HG03432 (cell line): Measurements from ENCODE around the gene RTN4RL2.

Experiments
- ATAC-seq: cut with Tn5 transposase; IDR thresholded peaks from one replicate; pipeline ENCODE4 v1.9.1; 2021; ENCODE audit warnings: mild to moderate bottlenecking, moderate library complexity; ENCODE audit not compliant: unreplicated experiment

The RTN4RL2 gene

GRCh38 chr11:57497303-57498247, 37.2 kb downstream of the RTN4RL2 start:
- ATAC-seq = no peak

- no peak for ATAC-seq
Observed at GRCh38 chr11:57498540-57498939, 38.2 kb downstream of the RTN4RL2 start.

DNA sequence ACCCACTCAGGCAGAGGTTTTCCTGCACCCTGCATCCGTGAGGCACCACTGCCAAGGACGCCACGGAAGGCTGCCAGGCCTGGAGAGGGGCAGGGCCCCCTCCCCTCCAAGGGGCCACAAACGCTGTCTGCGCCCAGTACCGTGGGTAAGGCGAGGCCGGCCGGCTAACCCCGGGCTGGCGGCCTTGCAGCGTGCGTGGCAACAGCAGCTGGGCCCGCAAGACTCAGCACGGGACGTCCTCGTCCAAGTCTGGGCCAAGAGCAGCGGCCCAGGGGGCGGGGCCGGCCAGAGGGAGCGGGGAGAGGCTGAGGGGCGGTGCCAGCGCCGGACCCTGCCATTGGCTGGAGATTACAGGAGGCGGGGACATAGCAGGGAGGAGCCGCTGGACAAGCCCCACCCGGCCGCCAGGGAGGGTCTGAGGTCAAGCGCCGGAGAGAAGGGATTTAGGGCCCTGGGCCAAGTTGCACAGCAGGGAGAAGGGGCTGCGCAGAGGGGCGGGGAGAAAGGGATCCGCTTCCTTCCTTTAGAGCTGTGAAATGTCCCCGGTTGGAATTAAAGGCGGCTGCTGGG, 39.2 kb downstream of the RTN4RL2 start:
- peak; percentile 100 for ATAC-seq

- no peak for ATAC-seq
Observed at GRCh38 chr11:57499983-57500461, 39.7 kb downstream of the RTN4RL2 start.

DNA sequence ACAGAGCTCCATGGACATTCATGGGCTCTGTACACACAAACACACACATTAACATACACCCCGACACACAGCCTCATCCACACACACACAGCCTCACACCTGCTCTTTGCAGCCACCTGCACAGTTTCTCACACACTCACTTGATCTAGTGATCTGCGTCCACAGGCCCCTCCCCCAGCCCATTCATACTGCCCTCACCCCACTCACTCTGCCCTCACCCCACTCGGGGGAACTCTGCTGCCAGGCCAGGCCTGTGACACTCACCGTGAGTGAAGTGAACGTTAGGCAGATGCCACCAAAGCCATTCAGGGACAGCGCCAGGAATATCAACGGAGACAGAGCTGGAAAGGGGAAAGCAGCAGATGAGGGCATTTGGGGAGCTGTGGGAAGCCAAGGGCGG, 40.2 kb downstream of the RTN4RL2 start:
- no peak for ATAC-seq

DNA sequence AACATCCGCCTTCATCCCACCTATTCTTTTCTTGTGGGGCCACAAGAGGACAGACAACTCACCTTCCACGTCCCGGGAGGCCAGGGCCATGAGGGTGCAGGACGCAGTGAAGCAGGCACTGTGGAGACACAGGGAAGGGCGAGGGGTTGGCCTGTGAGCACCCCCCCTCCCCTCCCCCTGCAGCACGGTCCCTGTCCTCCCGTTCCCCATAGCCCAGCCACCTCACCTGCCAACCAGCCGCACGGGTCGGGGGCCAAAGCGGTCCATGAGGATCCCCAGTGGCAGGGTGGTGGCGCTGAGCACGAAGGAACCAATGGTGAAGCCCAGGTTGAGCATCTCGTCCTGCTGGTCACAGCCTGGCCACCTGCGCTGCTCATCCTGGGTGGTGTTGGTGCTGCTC, 40.6 kb downstream of the RTN4RL2 start:
- ATAC-seq = no peak

DNA sequence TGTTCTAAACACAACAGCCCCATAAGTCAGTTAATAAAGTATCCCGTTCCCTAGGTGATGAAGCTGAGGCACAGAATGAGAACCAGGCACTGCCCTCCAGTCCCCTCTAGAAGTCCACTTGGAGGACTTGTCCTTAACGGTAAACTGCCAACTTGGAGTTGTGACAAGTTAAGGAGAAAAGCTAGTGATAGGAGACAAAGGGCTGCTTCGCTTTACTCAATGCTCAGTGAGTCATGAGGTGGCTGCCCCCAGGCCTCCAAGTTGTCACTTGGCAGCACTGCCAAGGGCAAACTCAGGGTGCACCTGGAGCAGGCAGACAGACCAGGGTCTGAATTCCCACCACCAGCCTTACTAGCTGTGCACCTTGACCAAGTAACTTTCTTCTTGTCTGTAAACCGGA, 41.6 kb downstream of the RTN4RL2 start:
- no peak for ATAC-seq

DNA sequence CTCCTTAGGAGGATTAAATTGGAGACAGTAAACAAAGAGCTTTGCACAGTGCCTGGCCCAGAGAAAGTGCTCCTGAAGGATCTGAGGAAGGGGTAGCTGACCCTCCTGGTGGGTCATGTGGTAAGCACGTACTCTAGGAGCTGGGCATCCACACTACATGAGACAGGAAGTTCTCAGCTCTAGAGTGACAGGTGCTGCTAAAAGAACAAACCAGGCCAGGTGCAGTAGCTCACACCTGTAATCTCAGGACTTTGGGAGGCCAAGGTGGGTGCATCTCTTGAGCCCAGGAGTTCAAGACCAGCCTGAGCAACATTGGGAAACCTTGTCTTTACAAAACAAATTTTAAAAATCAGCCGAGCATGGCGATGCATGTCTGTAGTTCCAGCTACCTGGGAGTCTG, 42.0 kb downstream of the RTN4RL2 start:
- ATAC-seq = no peak

- no peak for ATAC-seq
Observed at GRCh38 chr11:57502870-57503269, 42.5 kb downstream of the RTN4RL2 start.

GRCh38 chr11:57504511-57504910, 44.2 kb downstream of the RTN4RL2 start:
- no peak for ATAC-seq

DNA sequence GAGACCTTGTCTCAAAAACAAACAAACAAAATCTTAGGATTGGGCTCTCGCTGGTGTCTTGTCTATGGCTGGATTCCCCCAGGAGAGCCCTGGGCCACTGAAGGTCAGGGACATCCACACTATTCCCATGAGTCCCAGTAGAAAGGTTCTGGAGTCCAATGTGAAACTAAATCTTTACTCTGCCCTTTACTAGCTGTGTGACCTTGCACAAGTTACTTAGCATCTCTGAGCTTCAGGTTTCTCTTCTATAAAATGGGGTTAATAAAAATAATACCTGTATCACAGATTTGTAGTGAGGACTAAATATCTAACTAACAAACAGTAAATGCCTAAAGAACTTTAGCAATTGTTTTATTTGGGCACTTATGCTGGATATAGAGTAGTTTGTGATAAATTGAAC, 46.2 kb downstream of the RTN4RL2 start:
- ATAC-seq = no peak

DNA sequence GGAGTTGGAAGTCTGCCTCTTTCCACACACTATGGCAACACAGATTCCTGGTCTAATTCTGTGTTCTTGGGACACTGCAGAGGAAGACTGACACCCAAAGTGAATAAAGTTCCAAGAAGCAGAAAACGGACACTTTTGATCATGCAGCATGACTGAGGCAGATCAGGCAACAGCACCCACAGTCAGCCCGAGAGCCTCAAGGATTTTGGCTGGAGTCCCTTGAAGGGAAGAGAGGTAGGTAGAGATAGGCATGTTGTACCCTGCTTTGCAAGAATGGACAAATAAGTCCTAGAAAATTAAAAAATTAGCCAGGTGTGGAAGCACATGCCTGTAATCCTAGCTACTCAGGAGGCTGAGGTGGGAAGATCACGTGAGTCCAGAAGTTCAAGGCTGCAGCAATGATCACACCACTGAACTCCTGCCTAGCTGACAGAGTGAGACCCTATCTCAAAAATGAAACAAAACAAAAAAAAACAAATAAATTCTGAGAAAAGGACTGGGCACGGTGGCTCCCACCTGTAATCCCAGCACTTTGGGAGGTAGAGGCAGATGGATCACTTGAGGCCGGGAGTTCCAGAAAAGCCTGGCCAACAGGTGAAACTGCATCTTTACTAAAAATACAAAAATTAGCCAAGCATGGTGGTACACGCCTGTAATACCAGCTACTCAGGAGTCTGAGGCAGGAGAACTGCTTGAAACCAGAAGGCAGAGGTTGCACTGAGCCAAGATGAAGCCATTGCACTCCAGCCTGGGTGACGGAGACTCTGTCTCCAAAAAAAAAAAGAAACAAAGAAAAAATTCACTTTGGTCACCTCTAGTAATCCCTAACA, 48.2 kb downstream of the RTN4RL2 start:
- no peak for ATAC-seq

DNA sequence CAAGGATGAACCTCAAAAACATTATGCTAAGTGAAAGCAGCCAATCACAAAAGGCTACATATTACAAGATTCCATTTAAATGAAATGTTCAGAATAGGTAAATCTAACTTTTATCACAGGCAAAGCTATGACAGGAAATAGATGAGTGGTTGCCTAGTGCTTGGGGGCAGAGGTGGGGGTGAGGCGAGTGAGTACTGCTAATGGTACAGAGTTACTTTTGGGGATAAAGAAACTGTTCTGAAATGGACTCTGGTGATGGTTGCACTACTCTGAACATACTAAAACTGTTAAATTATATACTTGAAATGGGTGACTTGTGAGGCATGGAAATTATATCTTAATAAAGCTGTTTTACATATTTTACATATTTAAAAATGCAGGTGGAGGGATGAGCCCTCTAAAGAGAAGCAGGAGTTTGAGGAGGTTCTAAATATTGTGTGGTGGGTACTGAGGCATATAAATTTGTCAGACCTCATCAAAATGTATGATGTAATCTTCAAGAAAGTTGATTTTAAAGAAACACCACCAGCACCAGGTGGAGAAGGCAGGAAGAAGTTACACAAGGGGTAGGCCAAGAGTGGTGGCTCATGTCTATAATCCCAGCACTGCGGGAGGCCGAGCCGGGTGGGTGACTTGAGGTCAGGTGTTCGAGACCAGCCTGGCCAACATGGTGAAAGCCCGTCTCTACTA, 51.6 kb downstream of the RTN4RL2 start:
- no peak for ATAC-seq

GRCh38 chr11:57512646-57513451, 52.5 kb downstream of the RTN4RL2 start:
- ATAC-seq = no peak

DNA sequence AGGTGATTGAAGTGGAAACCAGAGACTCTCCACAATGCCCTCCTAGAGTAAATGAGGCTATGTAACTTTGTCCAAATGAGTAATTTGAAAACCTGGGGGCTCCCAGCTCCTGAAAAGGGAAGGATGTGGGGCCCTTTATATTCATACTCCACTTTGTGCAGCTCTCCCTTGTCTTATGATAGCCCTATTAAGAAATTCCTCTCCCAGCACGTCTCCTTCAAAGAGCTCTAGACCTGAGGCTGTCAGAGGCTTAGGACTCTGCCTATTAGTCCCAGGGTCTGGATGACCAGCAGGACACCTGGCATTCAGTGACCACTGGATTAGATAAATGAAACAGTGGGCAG, 53.1 kb downstream of the RTN4RL2 start:
- no peak for ATAC-seq

GRCh38 chr11:57513911-57514537, 53.7 kb downstream of the RTN4RL2 start:
- peak; percentile 35 for ATAC-seq

- peak; percentile 51 for ATAC-seq
Observed at GRCh38 chr11:57514538-57515331, 54.4 kb downstream of the RTN4RL2 start.

DNA sequence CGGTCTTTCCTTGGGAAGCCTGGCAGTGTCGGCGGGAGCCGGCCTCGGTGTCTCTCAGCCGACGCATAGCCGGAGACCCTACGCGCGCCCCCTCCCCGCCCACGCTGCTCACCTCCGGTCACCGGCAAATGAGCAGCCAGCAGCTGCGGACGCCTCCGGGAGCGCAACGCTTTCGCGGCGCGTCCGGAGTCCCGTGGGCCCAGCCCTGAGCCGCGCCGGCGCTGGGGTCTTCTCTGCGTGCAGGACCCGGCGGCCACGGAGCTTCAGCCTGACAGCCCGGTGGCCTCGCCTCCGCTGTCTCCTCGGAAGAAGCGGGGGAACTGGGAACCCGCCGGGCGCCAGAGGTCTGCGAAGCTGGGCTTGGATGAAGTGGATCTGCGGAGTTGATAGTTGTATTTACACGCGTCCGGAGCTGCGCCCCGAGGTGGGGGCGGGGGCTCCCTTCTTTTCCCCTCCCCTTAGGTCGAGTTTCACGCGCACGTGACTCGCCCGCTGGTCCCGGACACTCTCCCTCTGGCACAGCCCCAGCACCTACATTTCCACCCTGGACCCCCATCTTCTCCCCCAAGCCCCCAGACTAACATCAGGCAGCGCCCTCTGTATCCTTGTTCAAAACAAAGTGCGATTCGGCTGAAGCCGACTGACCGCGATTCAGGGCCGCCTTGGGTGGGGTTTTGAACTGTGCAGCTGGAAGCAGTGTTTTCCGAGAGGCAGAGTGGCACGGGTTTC, 55.2 kb downstream of the RTN4RL2 start, which contains the start of gene SLC43A1:
TSS of gene SLC43A1 (minus strand) at position 371 of the 729 bp plus-strand sequence. CDS start 1,591 bp downstream, outside the sequence.
- peak; percentile 39 for ATAC-seq
